Activated B cell treated with CpG ODN at 0.5 μM for 24 hours (primary cell): ENCODE measurements around the gene SRCIN1. TPM values are rescaled to one million over a fixed set of nuclear protein-coding genes. Genes with fewer than 3 reads are reported as not detected.
"Not testable (repeated sequence)": the region's sequence is repeated elsewhere in the genome, so short reads cannot be mapped to it uniquely, and the experiment has no call there.

ENCODE experiments used
- ATAC-seq: fragments of 200-7000 bp; cut with Tn5 transposase; one replicate; pipeline ENCODE4 v1.10.0; 2021; ENCODE audit warnings: low read depth, mild to moderate bottlenecking, moderate library complexity
- CTCF ChIA-PET: fragments of 350-600 bp; sonication (Branson Sonifier 250); formaldehyde crosslinking; loops from one replicate; lab custom pipeline; 2021; ENCODE audit warnings: antibody characterized with exemption; lab: Charles Lee
- POLR2A ChIA-PET: fragments of 350-600 bp; sonication (Branson Sonifier 250); formaldehyde crosslinking; loops from one replicate; lab custom pipeline; 2021; ENCODE audit warnings: antibody characterized with exemption; lab: Charles Lee
- DNase-seq: peaks from one replicate; pipeline ENCODE4 v3.0.0; 2022
- H3K27ac Mint-ChIP-seq: one replicate; pipeline ENCODE4 v1.8.0; 2020; ENCODE audit warnings: mixed read lengths
- H3K27me3 Mint-ChIP-seq: one replicate; pipeline ENCODE4 v1.8.0; 2021; ENCODE audit warnings: mixed read lengths
- H3K36me3 Mint-ChIP-seq: one replicate; pipeline ENCODE4 v1.8.0; 2021; ENCODE audit warnings: low read depth, mixed read lengths
- H3K4me1 Mint-ChIP-seq: one replicate; pipeline ENCODE4 v1.8.0; 2021; ENCODE audit warnings: mixed read lengths
- H3K4me3 Mint-ChIP-seq: one replicate; pipeline ENCODE4 v1.8.0; 2020; ENCODE audit warnings: mild to moderate bottlenecking, mixed read lengths
- H3K9me3 Mint-ChIP-seq: one replicate; pipeline ENCODE4 v1.8.0; 2020; ENCODE audit warnings: mixed read lengths
- intact Hi-C: fragments of 100-400 bp; cut with micrococcal nuclease; formaldehyde crosslinking; loops from one replicate; pipeline ENCODE4 v1.15.1; 2024
- total RNA-seq: library from RNA; stranded (reverse); gene quantifications from 2 replicates; pipeline ENCODE4 v1.2.3, GENCODE V29; 2022
- TF ChIP-seq, protein P1 (sequence below): fragments of 200-600 bp; IDR thresholded peaks from one replicate; pipeline ENCODE4 v1.8.0; 2022; ENCODE audit warnings: antibody characterized with exemption, mild to moderate bottlenecking

Gene SRCIN1
- total RNA-seq, 1 donor from 2014 or later: 0.35 TPM

DNA sequence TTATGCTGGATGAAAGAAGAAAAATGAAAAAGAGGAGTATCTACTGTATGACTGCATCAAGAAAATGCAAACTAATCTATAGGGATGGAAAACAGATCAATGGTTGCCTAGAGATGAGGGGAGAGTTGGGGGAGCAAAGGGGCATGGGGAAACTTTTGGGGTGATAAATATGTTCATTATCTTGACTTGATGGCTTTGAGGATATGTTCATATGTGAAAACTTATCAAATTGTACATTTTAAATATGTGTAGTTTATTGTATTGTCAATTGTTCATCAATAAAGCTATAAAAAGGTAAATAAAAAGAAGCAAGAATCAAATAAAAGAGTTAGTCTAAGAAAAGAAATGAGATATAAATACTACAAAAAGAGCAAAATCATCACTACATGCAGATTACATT lies 19.7 kb upstream of the SRCIN1 start:
- Mint-ChIP-seq H3K4me3 (no peak overlapping the region), H3K9me3 (peaks cover 6% of the 10 kb centered on the region), H3K36me3 (no peaks in the 10 kb centered on the region), H3K4me1 (peaks cover 7% of the 10 kb centered on the region), H3K27me3 (peaks cover 36% of the 10 kb centered on the region), H3K27ac (no peak overlapping the region)
- TF ChIP-seq, protein P1, sequence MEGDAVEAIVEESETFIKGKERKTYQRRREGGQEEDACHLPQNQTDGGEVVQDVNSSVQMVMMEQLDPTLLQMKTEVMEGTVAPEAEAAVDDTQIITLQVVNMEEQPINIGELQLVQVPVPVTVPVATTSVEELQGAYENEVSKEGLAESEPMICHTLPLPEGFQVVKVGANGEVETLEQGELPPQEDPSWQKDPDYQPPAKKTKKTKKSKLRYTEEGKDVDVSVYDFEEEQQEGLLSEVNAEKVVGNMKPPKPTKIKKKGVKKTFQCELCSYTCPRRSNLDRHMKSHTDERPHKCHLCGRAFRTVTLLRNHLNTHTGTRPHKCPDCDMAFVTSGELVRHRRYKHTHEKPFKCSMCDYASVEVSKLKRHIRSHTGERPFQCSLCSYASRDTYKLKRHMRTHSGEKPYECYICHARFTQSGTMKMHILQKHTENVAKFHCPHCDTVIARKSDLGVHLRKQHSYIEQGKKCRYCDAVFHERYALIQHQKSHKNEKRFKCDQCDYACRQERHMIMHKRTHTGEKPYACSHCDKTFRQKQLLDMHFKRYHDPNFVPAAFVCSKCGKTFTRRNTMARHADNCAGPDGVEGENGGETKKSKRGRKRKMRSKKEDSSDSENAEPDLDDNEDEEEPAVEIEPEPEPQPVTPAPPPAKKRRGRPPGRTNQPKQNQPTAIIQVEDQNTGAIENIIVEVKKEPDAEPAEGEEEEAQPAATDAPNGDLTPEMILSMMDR: no peak
- intact Hi-C loops: no loop called here
- ChIA-PET CTCF (interaction anchor here (1.5 kb wide), 1 partner anchor 67 kb away, joined by 3 read pairs; no protein-coding TSS in a partner anchor), POLR2A (no interaction called here)
- DNase-seq (no peak), ATAC-seq (no peak)

- Mint-ChIP-seq H3K4me3 (peak overlapping the region; percentile 36), H3K27me3 (peaks cover 36% of the 10 kb centered on the region), H3K27ac (peak overlapping the region; percentile 50)
- H3K4me1 Mint-ChIP-seq, DNase-seq, intact Hi-C loops, H3K36me3 Mint-ChIP-seq, H3K9me3 Mint-ChIP-seq: not testable (repeated sequence)
- ATAC-seq: peak; percentile 47
- POLR2A ChIA-PET: interaction anchor here (0.7 kb wide), 1 partner anchor 238 kb away, joined by 8 read pairs; no protein-coding TSS in a partner anchor
- CTCF ChIA-PET: interaction anchor here (0.7 to 1.5 kb wide), 2 partner anchors 67 to 923 kb away, joined by 3 read pairs; no protein-coding TSS in a partner anchor
Measured at GRCh38 chr17:38624782-38625355, 19.1 kb upstream of the SRCIN1 start.

- intact Hi-C loops: no loop called here
- DNase-seq (no peak), ATAC-seq (no peak)
- ChIA-PET CTCF (no interaction called here), POLR2A (no interaction called here)
- no peak overlapping the region for H3K27ac Mint-ChIP-seq
- no peaks in the 10 kb centered on the region for H3K36me3 Mint-ChIP-seq
- no peak overlapping the region for H3K4me3 Mint-ChIP-seq
- peaks cover 7% of the 10 kb centered on the region for H3K4me1 Mint-ChIP-seq
- peaks cover 3% of the 10 kb centered on the region for H3K9me3 Mint-ChIP-seq
- TF ChIP-seq, protein P1: no peak
- H3K27me3 Mint-ChIP-seq: peaks cover 34% of the 10 kb centered on the region
Measured at GRCh38 chr17:38621538-38621937, 15.8 kb upstream of the SRCIN1 start.

- no peak for DNase-seq
- H3K36me3 Mint-ChIP-seq: no peaks in the 10 kb centered on the region
- H3K4me1 Mint-ChIP-seq: peaks cover 7% of the 10 kb centered on the region
- peaks cover 34% of the 10 kb centered on the region for H3K27me3 Mint-ChIP-seq
- no peak for ATAC-seq
- ChIA-PET POLR2A (no interaction called here), CTCF (no interaction called here)
- TF ChIP-seq, protein P1: no peak
- H3K4me3 Mint-ChIP-seq: no peak overlapping the region
- H3K27ac Mint-ChIP-seq: no peak overlapping the region
- intact Hi-C loops: no loop called here
- peaks cover 3% of the 10 kb centered on the region for H3K9me3 Mint-ChIP-seq
Measured at GRCh38 chr17:38620551-38621277, 15.0 kb upstream of the SRCIN1 start.

GRCh38 chr17:38619937-38620550 lies 14.3 kb upstream of the SRCIN1 start:
- H3K9me3 Mint-ChIP-seq: peaks cover 3% of the 10 kb centered on the region
- TF ChIP-seq, protein P1: no peak
- ChIA-PET CTCF (no interaction called here), POLR2A (no interaction called here)
- H3K36me3 Mint-ChIP-seq: no peaks in the 10 kb centered on the region
- no peak overlapping the region for H3K4me3 Mint-ChIP-seq
- DNase-seq (no peak), ATAC-seq (no peak)
- intact Hi-C loops: no loop called here
- H3K27me3 Mint-ChIP-seq: peaks cover 30% of the 10 kb centered on the region
- H3K27ac Mint-ChIP-seq: no peak overlapping the region
- peaks cover 6% of the 10 kb centered on the region for H3K4me1 Mint-ChIP-seq
